SK-N-MC (cell line): ENCODE measurements around the gene LIN7A.

Experiments used
- DNase-seq: peaks from one replicate; pipeline ENCODE4 v3.0.0-alpha.2; 2011; ENCODE audit warnings: low read depth, low spot score
- H3K27ac ChIP-seq: fragments of 200-600 bp; sonication (generic); 2 replicates; pipeline ENCODE4 v1.5.1; 2016; ENCODE audit warnings: mixed run types
- H3K36me3 ChIP-seq: fragments of 200-600 bp; sonication (generic); 2 replicates; pipeline ENCODE4 v1.6.1; 2017; ENCODE audit warnings: antibody characterized with exemption, low read length, mixed read lengths; ENCODE audit not compliant: insufficient read depth
- H3K4me3 ChIP-seq: fragments of 200-600 bp; sonication (generic); 2 replicates; pipeline ENCODE4 v1.5.1; 2016
- H3K9ac ChIP-seq: fragments of 200-600 bp; sonication (generic); 2 replicates; pipeline ENCODE4 v1.8.0; 2017; ENCODE audit warnings: mixed run types, mixed read lengths; ENCODE audit not compliant: insufficient read length
- H3K9me3 ChIP-seq: fragments of 200-600 bp; sonication (generic); 2 replicates; pipeline ENCODE4 v1.6.1; 2017; ENCODE audit warnings: low read depth, mild to moderate bottlenecking, antibody characterized with exemption, low read length, moderate library complexity, mixed read lengths
- EZH2 ChIP-seq: fragments of 200-600 bp; sonication (generic); IDR thresholded peaks from one replicate; pipeline ENCODE4 v1.6.1; 2017; ENCODE audit warnings: antibody characterized with exemption
- FOXP2 ChIP-seq: optimal IDR thresholded peaks from 2 replicates; pipeline ENCODE3; 2011; ENCODE audit warnings: mild to moderate bottlenecking, moderate library complexity; ENCODE audit not compliant: insufficient read depth; ENCODE audit errors: extremely low read length, control extremely low read depth
- POLR2AphosphoS5 ChIP-seq: IDR thresholded peaks from 2 replicates; pipeline ENCODE4 v1.6.1; 2012; ENCODE audit warnings: mild to moderate bottlenecking, low read depth, low read length, borderline replicate concordance

Gene LIN7A

DNA sequence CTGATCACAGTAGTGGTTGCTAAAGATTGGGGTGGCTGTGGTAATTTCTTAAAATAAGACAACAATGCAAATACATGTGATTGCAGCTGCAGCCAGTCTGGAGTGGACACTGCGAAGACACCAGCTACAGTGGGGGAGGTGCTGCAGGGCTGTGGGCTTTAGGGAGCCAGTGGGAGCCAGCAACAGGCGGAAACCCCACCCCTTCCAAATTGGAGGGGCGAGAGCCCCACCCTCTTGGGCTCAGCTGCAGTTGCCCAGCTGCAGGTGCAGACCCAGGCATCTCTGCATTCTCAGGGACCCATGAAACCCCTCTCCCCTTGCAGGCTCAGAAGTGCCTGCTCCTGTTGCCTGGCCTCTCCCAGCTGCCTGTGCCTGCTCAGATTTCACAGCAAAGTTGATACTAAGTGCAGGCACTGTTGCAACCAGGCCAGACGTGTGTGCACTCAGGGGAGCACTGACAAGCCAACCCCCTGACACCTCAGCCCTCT lies 116.2 kb downstream of the LIN7A start:
- H3K27ac ChIP-seq: no peak overlapping the region
- H3K36me3 ChIP-seq: peaks cover 11% of the 10 kb centered on the region; the same call in 1 of the 2 replicates
- no peak overlapping the region for H3K4me3 ChIP-seq
- no peak overlapping the region for H3K9ac ChIP-seq
- H3K9me3 ChIP-seq: no peaks in the 10 kb centered on the region
- DNase-seq: no peak
- TF ChIP-seq FOXP2 (no peak), EZH2 (no peak)

DNA sequence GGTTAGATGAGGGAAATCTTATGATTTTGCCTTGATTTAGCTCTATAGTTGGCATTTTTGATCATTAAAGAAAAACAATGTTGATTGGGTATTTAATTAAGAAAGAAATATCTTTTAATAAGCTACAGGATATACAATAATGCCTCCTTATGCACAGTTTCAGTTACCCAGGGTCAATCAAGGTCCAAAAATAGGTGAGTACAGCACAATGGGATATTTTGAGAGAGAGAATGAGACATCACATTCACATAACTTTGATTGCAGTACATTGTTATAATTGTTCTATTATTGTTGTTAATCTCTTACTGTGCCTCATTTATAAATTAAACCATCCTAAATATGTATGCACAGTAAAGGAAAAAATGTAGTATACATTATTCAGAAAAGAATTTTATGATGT lies 118.9 kb downstream of the LIN7A start:
- no peak overlapping the region for H3K4me3 ChIP-seq
- no peak for DNase-seq
- no peaks in the 10 kb centered on the region for H3K9me3 ChIP-seq
- no peak overlapping the region for H3K27ac ChIP-seq
- TF ChIP-seq EZH2 (no peak), FOXP2 (no peak), POLR2AphosphoS5 (no peak)
- H3K9ac ChIP-seq: no peak overlapping the region
- peaks cover 11% of the 10 kb centered on the region; the same call in 1 of the 2 replicates for H3K36me3 ChIP-seq

GRCh38 chr12:80815351-80815750 lies 122.4 kb downstream of the LIN7A start:
- no peak overlapping the region for H3K9ac ChIP-seq
- H3K4me3 ChIP-seq: no peak overlapping the region
- no peaks in the 10 kb centered on the region for H3K9me3 ChIP-seq
- peaks cover 12% of the 10 kb centered on the region for H3K36me3 ChIP-seq
- TF ChIP-seq FOXP2 (no peak), EZH2 (no peak)
- H3K27ac ChIP-seq: no peak overlapping the region
- DNase-seq: no peak

- DNase-seq: no peak
Observed at GRCh38 chr12:80814453-80814852, 123.3 kb downstream of the LIN7A start.

GRCh38 chr12:80813820-80814219 lies 123.9 kb downstream of the LIN7A start:
- Histone ChIP-seq H3K9ac (no peak overlapping the region), H3K36me3 (peaks cover 24% of the 10 kb centered on the region), H3K9me3 (no peaks in the 10 kb centered on the region), H3K4me3 (no peak overlapping the region), H3K27ac (no peak overlapping the region)
- DNase-seq: no peak
- no peak for TF ChIP-seq EZH2
- no peak for TF ChIP-seq FOXP2
- TF ChIP-seq POLR2AphosphoS5: no peak

More at GRCh38 chr12:80814453-80814852, 123.3 kb downstream of the LIN7A start:
- Histone ChIP-seq H3K9me3 (no peaks in the 10 kb centered on the region), H3K27ac (no peak overlapping the region), H3K36me3 (peaks cover 19% of the 10 kb centered on the region), H3K9ac (no peak overlapping the region), H3K4me3 (no peak overlapping the region)
- TF ChIP-seq EZH2: no peak
- no peak for TF ChIP-seq POLR2AphosphoS5
- no peak for TF ChIP-seq FOXP2

DNA sequence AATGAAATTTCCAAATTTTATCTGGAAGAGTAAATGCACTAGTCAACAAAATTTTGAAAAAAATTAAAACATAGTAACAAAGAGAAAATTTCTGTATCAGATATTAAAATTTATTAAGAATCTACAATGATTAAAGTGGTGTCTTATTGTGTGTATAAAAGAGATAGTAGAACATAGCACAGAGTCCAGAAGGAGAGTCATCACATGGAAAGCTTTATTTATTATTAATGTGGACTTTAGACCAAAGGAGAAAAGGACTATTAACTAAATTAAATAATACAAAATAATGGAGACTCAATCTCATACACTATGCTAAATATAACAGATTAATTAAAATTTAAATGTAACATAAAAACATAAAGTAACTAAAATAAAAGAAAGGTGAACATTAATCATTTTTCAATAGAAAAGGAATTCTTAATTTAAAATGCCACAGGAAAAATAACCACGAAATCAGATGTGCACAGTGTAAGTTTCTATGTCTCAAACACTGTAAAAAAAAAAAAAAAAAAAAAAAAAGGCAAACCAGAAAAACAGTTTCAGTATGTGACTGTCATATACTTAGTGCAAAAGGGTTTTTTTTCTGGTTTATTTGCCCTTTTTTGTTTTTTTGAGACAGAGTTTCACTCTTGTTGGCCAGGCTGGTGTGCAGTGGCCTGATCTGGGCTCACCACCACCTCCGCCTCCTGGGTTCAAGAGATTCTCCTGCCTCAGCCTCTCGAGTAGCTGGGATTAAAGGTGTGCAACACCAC lies 125.6 kb downstream of the LIN7A start:
- Histone ChIP-seq H3K9me3 (no peaks in the 10 kb centered on the region), H3K4me3 (no peak overlapping the region), H3K27ac (no peak overlapping the region), H3K36me3 (peaks cover 28% of the 10 kb centered on the region), H3K9ac (no peak overlapping the region)
- DNase-seq: no peak
- TF ChIP-seq FOXP2: no peak
- no peak for TF ChIP-seq EZH2
- TF ChIP-seq POLR2AphosphoS5: no peak

DNA sequence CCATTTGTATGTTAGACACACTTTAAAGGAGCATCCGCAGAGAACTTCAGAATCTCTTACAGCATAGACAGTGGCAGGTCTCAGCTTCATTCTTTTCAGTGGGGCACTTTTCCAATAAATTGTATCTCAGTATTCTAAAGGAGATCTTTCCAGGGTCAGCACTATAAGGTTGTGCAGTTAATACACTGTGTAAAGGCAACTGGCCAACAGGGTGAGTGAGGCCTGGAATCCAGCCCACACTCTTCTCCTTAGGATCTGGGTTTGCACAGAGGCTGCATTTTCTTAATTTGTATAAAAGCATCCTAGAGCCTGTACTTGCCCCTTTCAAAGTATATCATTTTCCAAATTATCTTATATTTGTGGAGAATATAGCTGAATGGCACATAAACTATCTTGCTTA lies 126.9 kb downstream of the LIN7A start:
- no peak overlapping the region for H3K4me3 ChIP-seq
- no peak for TF ChIP-seq FOXP2

GRCh38 chr12:80807640-80808288 lies 130.0 kb downstream of the LIN7A start:
- TF ChIP-seq FOXP2 (no peak), POLR2AphosphoS5 (no peak), EZH2 (no peak)
- peaks cover 38% of the 10 kb centered on the region for H3K36me3 ChIP-seq
- H3K4me3 ChIP-seq: no peak overlapping the region
- H3K27ac ChIP-seq: no peak overlapping the region
- no peak for DNase-seq
- no peak overlapping the region for H3K9ac ChIP-seq
- H3K9me3 ChIP-seq: no peaks in the 10 kb centered on the region

More for the DNA sequence above, 126.9 kb downstream of the LIN7A start:
- no peak for DNase-seq
- no peak overlapping the region for H3K9ac ChIP-seq
- H3K9me3 ChIP-seq: no peaks in the 10 kb centered on the region
- H3K36me3 ChIP-seq: peaks cover 28% of the 10 kb centered on the region
- H3K27ac ChIP-seq: no peak overlapping the region

DNA sequence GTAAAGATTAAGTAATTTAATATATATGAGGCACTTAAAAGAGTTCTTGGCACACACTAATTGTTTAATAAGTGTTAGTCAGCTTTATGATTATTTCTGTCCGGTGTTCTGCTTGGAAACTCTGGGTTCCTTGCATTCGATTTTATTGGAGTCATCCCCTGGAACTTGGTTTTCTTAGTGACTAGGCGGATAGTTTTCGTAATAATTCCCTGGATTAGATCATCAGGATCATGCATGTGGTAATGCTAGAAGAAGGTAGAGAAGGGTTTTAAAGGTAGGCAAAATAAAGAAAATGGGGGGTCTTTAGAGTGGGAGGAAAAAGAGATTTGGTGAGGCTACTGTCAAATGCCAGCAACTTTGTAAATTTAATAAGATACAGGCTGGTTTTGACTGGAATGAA lies 132.6 kb downstream of the LIN7A start:
- DNase-seq: no peak
- Histone ChIP-seq H3K27ac (no peak overlapping the region), H3K9me3 (no peaks in the 10 kb centered on the region), H3K36me3 (peaks cover 24% of the 10 kb centered on the region), H3K9ac (no peak overlapping the region), H3K4me3 (no peak overlapping the region)
- no peak for TF ChIP-seq FOXP2
- TF ChIP-seq POLR2AphosphoS5: no peak
- no peak for TF ChIP-seq EZH2
